Inflammatory macrophage treated with lipopolysaccharide for 1 hour (primary cell): ENCODE measurements around the gene SHQ1.

Source experiments
- DNase-seq, 2 donors: peaks; one replicate each; pipeline ENCODE4 v3.0.0-alpha.2; 2020 to 2022

The SHQ1 gene

GRCh38 chr3:72847282-72847681 is 963 bp downstream of the SHQ1 start:
- DNase-seq, result no peak

GRCh38 chr3:72846166-72846565 is 2.1 kb downstream of the SHQ1 start:
- no peak for DNase-seq

- DNase-seq, result no peak
These were observed 3.7 kb downstream of the SHQ1 start for GRCh38 chr3:72844436-72844993.

- DNase-seq, result no peak
These were observed 9.2 kb downstream of the SHQ1 start for GRCh38 chr3:72839057-72839456.

- no peak for DNase-seq
These were observed 11.3 kb downstream of the SHQ1 start for GRCh38 chr3:72836923-72837322.

GRCh38 chr3:72836416-72836815 is 11.8 kb downstream of the SHQ1 start:
- no peak for DNase-seq

GRCh38 chr3:72830452-72831223 is 17.6 kb downstream of the SHQ1 start:
- DNase-seq, result no peak

GRCh38 chr3:72829701-72830100 is 18.5 kb downstream of the SHQ1 start:
- no peak for DNase-seq

- DNase-seq, result peak in 1 of 2 donors; percentile 20
These were observed 27.0 kb downstream of the SHQ1 start for GRCh38 chr3:72821161-72821781.

- peak; percentile 43 to 62 for DNase-seq
These were observed 27.8 kb downstream of the SHQ1 start for GRCh38 chr3:72820415-72820814.

GRCh38 chr3:72818905-72819304 is 29.3 kb downstream of the SHQ1 start:
- peak; percentile 72 to 90 for DNase-seq

GRCh38 chr3:72818092-72818773 is 30.0 kb downstream of the SHQ1 start:
- peak; percentile 28 to 37 for DNase-seq

GRCh38 chr3:72816862-72817355 is 31.3 kb downstream of the SHQ1 start:
- no peak for DNase-seq

GRCh38 chr3:72814308-72814707 is 33.9 kb downstream of the SHQ1 start:
- no peak for DNase-seq

GRCh38 chr3:72812201-72812600 is 36.0 kb downstream of the SHQ1 start:
- DNase-seq, result no peak

- DNase-seq, result no peak
These were observed 36.7 kb downstream of the SHQ1 start for GRCh38 chr3:72811571-72811970.

- no peak for DNase-seq
These were observed 37.4 kb downstream of the SHQ1 start for GRCh38 chr3:72810659-72811434.

- DNase-seq, result no peak
These were observed 38.2 kb downstream of the SHQ1 start for GRCh38 chr3:72810063-72810462.

- DNase-seq, result no peak
These were observed 43.9 kb downstream of the SHQ1 start for GRCh38 chr3:72804361-72804760.

GRCh38 chr3:72803573-72803972 is 44.7 kb downstream of the SHQ1 start:
- no peak for DNase-seq

- DNase-seq, result no peak
These were observed 46.2 kb downstream of the SHQ1 start for GRCh38 chr3:72802001-72802400.

GRCh38 chr3:72800869-72801268 is 47.4 kb downstream of the SHQ1 start:
- no peak for DNase-seq
